Non-pigmented ciliary epithelial cell (primary cell): ENCODE data around the gene COTL1.

ENCODE experiments used
- DNase-seq: peaks from one replicate; pipeline ENCODE4 v3.0.0-alpha.2; 2010; ENCODE audit warnings: low read depth

COTL1 gene

GRCh38 chr16:84596161-84596560 is 21.7 kb downstream of the COTL1 start:
- no peak for DNase-seq

- DNase-seq: no peak
These were observed 22.8 kb downstream of the COTL1 start for GRCh38 chr16:84595052-84595481.

GRCh38 chr16:84594725-84595038 is 23.2 kb downstream of the COTL1 start:
- DNase-seq: no peak

- DNase-seq: no peak
These were observed 23.8 kb downstream of the COTL1 start for GRCh38 chr16:84593825-84594724.

GRCh38 chr16:84592718-84593117 is 25.2 kb downstream of the COTL1 start:
- no peak for DNase-seq

- no peak for DNase-seq
These were observed 27.7 kb downstream of the COTL1 start for GRCh38 chr16:84589975-84590719.

- no peak for DNase-seq
These were observed 28.9 kb downstream of the COTL1 start for GRCh38 chr16:84588991-84589390.

GRCh38 chr16:84585886-84586285 is 32.0 kb downstream of the COTL1 start:
- no peak for DNase-seq

- DNase-seq: no peak
These were observed 32.4 kb downstream of the COTL1 start for GRCh38 chr16:84585467-84585866.

GRCh38 chr16:84584678-84585077 is 33.2 kb downstream of the COTL1 start:
- no peak for DNase-seq

GRCh38 chr16:84583995-84584394 is 33.9 kb downstream of the COTL1 start:
- DNase-seq: no peak

- DNase-seq: peak; percentile 63
These were observed 34.8 kb downstream of the COTL1 start for GRCh38 chr16:84582958-84583516.

- DNase-seq: no peak
These were observed 36.7 kb downstream of the COTL1 start for GRCh38 chr16:84581158-84581557.

- no peak for DNase-seq
These were observed 37.9 kb downstream of the COTL1 start for GRCh38 chr16:84579936-84580335.

GRCh38 chr16:84578538-84579126 is 39.2 kb downstream of the COTL1 start:
- no peak for DNase-seq

- no peak for DNase-seq
These were observed 40.7 kb downstream of the COTL1 start for GRCh38 chr16:84577034-84577803.

- no peak for DNase-seq
These were observed 42.0 kb downstream of the COTL1 start for GRCh38 chr16:84575914-84576313.

- DNase-seq: no peak
These were observed 43.7 kb downstream of the COTL1 start for GRCh38 chr16:84574191-84574590.

- no peak for DNase-seq
These were observed 45.8 kb downstream of the COTL1 start for GRCh38 chr16:84572096-84572495.

- DNase-seq: no peak
These were observed 46.4 kb downstream of the COTL1 start for GRCh38 chr16:84571506-84571905.

- no peak for DNase-seq
These were observed 47.0 kb downstream of the COTL1 start for GRCh38 chr16:84570739-84571403.
